ENCODE results near the gene VPS54.
"Not testable (repeated sequence)": the region's sequence is repeated elsewhere in the genome, so short reads cannot be mapped to it uniquely, and the experiment has no call there.

Gene VPS54

DNA sequence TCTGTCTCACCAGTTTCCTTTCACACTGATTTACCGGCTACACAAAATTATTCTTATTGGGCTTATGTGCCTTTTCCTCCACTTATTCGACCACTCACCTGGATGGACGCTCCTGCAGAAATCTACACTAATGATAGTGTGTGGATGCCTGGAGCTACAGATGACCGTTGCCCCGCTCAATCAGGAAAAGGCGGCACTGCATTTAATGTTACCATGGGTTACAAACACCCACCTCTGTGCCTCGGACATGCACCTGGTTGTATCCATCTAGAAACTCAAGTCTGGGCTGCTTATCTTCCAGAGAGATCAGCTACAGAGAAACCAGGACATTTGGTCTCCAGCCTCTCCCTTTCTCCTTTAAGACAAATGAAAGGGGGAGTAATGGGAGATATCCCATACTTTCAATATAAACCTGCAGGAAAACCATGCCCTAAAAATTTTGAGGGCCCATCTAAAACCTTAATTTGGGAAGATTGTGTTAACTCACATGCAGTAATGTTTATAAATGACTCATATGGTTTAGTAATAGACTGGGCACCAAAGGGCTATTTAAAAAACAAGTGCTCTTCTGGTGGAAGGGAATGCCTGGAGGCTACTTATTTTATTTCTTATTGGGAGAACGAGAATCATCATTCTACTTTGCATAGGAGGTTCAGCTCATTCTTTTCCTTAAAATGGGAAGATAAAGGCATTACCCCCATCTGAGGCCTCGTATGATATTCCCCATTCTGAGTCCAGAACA lies 24.7 kb downstream of the VPS54 start:
- DNase-seq (ENCODE audit: low spot score): not testable (repeated sequence)

DNA sequence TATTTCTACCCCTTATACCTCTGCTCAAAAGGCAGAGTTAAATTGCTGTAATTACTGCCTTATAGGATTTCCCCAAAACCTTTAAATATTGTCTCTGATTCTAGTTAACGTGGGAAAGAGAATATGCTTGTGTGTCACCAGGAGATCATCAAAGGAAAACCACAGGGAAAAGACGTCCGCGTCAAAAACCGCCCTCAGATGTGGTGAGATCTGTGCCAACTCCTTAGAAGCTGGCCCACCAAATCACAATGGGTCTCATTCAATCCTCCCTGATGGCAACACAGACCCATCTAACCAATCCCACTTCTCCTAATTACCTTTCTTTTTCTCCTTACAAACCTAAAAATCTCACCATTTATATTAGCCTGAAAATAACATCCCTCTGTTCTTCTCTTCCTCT lies 25.4 kb downstream of the VPS54 start:
- no peak for DNase-seq (ENCODE audit: low spot score)

DNA sequence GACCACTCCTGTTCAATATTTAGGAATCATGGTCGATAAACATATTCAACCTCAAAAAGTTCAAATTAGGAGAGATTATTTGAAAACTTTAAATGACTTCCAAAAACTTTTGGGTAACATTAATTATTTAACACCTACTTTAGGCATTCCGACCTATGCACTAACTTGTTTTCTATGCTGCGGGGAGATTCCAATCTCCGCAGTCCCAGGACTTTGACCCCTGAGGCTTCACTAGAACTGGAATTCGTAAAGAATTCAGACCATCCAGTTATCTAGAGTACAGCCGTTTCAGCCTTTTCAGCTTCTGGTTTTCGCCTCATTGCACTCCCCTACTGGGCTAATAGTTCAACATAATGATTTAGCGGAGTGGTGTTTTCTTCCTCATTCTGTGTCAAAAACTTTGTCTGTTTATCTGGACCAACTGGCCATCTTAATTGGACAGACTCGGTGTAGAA lies 26.1 kb downstream of the VPS54 start:
- DNase-seq (ENCODE audit: low spot score): not testable (repeated sequence)

DNA sequence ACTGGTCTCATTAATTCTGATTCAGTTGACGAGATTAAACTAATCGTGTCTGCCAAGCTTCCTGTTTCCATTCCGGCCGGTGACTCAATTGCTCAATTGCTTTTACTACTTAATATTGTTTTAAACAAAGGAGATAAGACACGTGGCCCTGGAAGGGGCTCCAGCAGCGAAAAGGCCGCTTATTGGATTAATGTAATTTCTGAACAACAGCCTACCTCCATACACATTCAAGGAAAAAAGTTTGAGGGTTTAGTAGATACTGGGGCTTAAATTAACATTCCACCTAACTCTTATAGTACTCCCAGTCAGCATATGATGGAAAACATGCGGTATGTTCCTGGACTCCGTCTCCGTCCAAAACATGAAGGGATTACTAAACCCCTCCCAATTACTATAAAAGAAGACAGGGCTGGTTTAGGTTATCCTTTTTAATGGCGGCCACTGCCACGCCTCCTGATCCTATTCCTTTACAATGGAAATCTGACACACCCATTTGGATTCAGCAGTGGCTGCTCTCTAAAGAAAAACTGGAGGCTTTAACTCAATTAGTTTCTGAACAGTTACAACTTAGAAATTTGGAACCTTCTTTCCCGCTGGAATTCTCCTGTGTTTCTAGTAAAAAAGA lies 27.1 kb downstream of the VPS54 start:
- DNase-seq (ENCODE audit: low spot score): no peak

DNA sequence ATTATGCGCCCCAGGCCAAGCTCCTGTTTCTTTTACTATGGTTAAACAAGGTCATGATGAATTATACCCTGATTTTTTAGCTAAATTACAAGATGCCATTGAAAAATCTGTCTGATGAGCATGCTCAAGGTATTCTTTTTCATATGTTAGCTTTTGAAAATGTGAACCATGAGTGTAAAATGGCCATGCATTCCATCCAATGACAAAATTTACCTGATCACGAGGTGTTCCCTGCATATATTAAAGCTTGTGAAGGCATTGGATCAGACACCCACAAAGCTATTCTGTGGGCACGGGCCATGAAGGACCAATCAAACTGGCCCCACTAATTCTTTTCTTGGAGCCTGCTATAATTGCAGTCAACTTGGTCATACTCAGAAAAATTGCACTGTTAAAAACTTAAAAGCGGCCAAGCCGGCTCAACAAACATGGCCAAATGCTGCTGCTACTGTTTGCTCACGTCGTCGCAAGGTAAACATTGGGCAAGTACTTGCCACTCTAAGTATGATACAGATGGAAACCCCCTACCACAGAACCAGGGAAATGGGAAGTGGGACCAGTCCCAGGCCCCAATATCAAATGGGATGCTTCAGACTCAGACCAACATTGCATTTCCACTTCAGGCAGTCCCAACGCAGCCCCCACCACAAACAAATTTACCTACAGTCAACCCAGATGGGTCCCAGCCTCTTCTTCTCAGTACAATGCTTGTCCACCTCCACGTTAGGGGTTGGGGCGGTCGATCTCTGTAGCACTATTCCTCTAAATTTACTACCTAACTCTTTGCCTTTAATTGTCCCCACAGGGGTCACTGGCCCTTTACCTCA lies 27.8 kb downstream of the VPS54 start:
- DNase-seq (ENCODE audit: low spot score): not testable (repeated sequence)

DNA sequence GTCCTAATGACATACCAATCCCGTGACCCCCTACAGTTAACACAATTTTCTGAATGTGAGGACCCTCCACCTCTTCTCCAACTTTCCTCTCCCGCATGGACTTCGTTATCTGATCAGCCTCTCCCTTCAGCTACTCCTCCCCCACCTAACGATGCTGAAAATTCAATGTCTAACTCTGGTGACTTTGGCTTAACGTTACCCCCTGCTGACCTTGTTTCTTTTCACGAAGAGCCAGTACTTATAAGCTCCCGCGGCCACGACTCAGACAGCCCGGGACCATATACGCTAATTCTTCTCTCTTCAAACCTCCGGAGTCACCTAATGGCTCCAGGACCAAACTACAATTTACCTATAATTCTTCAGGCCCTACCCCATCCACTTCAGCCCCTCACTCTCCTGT lies 29.2 kb downstream of the VPS54 start:
- no peak for DNase-seq (ENCODE audit: low spot score)

DNA sequence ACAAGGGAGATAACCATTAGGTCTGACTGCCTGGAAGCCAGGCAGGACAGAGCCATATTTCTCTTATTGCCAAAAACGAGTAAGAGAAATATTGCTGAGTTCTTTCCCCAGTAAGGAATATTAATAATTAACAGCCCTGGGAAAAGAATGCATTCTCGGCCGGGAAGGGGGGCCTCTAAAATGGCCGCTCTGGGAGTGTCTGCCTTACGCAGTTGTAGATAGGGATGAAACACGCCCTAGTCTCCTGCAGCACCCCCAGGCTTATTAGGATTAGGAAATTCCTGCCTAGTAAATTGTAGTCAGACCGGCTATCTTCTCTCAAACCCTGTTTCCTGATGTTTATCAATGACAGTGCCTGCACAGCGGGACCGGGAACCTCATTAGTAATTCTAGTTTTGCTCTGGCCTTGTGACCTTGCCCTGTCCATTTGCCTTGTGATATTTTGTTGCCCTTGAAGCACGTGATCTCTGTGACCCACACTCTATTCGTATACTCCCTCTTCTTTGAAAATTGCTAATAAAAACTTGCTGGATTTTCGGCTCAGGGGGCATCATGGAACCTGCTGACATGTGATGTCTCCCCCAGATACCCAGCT lies 30.3 kb downstream of the VPS54 start:
- DNase-seq (ENCODE audit: low spot score): not testable (repeated sequence)

DNA sequence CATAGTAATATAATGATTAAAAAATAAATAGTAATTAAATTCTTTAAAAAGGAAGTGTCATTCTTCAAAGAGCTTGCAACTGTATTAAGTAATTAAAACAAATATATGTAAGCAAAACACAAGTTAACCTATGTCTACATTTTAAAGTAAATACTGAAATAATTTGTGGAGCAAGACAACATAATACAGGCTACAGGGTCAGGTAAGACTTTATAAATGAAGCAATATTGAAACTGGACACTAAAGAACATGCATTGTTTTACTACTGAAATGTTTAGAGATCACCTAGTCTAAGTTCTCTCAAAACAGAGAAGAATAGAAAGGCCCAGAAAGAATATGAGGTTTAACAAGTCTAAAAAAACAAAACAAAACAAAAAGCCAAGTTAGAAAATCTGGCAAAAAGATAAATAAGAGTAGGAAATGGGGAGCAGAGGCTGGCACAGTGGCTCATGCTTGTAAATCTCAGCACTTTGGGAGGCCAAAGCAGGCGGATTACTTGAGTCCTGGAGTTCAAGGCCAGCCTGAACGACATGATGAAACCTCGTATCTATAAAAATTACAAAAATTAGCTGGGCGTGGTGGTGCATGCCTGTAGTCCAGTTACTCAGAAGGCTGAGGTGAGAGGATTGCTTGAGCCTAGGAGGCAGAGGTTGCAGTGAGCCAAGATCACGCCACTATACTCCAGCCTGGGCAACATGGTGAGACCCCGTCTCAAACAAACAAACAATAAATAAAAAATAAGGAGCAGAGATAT lies 34.4 kb downstream of the VPS54 start:
- no peak for DNase-seq (ENCODE audit: low spot score)

DNA sequence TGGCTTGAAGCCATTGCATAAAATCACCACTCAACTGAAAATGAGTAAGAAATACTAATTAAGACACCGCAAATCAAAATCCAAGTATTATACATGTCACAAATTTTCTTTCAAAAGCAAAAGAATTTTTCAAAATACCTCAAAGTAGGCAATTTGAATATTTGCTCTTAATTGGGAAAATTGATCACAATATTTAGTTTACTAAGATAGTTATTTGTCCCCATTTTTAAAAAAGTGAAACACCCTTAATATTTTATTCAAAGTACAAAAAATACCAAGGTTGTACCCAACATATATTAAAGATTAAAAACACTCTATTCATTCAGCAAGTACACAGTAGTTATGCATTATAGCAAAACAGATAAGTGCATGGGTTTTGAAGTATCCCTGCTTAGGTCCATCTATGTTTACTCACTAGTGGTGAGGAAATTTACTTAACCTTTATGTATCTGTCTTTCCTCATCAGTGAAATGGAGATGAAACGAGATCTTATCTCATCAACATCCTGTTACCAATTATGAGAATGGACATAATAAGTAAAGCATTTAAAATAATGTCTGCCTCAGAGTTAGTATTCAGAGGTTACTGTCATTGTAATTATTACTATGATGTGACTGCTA lies 35.1 kb downstream of the VPS54 start:
- DNase-seq (ENCODE audit: low spot score): no peak

DNA sequence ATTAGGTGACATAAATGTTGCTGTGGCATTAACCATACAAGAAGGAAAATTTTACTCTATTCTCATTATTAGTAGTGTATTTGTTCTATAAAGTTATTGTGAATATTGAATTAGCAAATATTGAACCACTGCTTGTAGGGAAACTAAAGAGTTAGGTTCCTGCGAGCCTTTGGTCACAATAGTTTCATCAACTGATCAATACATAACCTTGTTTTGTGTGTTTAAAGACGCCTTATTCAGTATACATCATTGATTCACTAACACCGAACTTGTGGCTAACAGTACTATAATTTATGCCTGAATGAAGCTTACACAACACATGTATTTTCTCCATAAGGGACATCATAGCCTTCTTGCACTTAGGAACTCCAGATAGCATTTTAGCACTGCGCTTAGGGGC lies 36.9 kb downstream of the VPS54 start:
- no peak for DNase-seq (ENCODE audit: low spot score)

DNA sequence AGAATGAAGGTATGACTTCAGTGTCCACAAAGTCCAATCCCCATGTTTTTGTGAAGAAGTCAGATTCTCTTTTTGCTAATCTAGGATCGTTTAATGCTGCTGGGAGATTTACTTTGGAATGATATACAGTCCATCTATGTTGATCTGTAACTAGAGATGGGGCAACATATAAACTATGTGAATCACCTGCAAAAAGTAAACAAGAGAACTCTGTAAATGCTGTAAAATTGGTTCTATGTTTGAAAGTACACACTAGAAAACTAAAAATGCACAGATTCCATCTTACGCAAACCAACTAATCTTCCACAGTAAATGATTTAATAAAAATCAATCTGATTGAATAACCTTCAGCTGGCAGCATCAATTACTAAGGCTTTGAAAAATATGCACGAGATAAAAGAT lies 37.5 kb downstream of the VPS54 start:
- DNase-seq (ENCODE audit: low spot score): no peak

DNA sequence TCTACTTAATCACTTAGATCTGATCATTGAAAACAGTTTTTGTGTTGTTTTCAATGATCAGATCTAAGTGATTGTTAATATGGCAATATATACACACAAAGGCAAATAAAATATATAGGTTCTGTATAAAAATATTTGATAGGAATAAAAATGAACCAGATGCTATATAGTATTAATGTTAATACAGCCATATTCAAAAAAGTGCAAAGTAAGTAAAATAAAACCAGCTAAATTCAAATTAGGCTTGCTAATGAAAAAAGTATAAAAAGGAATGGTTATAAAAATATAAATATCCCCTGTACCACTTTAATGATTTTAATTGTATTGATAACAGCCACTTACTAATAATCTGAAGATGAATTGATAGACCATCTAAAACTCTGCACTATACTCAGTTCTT lies 38.4 kb downstream of the VPS54 start:
- DNase-seq (ENCODE audit: low spot score): no peak

DNA sequence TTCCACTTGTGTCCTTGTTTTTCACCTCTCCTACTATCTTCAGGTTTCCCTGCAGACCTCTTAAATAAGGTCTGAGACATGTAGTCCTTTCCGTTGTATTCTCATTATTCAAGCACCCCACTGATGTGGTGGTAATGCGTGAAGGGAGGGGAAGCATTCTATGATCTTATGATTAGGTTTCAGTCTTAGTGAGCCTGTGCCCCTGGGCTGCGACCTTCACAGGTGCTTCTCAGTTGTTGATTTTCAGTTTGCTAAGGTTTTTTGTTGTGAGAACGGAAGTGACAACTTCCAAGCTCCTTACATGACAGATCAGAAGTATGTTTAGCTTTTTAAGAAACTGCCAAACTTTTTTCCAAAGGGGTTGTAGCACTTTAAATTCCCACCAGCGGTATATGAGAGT lies 41.3 kb downstream of the VPS54 start:
- no peak for DNase-seq (ENCODE audit: low spot score)

DNA sequence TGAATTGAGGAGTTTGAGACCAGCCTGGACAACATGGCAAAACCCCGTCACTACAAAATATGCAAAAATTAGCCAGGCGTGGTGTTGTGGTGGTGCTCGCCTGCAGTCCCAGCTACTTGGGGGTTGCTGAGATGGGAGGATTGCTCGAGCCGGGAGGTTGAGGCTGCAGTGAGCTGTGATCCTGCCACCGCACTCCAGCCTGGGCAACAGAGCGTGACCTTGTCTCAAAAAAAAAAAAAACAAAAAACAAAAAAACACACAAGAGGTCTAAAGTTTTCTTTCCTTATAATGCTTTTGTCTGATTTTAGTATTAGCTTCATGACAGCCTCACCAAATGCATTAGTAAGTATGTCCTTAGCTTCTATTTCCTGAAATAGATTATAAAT lies 43.1 kb downstream of the VPS54 start:
- DNase-seq (ENCODE audit: low spot score): no peak

DNA sequence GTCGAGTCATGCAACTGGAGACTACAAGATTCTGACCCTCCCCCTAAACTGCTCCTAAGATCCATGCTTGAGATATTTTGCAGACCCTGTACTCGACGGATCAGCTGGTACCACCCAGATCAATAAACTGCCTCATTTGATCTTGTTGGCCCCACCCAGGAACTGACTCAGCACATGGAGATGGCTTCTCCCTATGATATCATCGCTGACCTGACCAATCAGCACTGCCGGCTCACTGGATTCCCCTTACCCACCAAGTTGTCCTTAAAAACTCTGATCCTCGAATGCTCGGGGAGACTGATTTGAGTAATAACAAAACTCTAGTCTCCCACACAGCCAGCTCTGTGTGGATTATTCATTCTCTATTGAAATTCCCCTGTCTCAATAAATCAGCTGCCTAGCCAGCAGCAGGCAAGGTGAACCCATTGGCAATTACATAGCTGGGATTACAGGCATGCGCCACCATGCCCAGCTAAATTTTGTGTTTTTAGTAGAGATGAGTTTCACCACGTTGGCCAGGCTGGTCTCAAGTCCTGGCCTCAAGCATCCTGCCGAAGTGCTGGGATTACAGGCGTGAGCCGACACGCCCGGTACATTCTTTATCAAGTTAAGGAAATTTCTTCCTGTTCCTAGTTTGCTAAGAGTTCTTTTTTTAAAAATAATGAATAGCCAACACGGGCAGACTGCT lies 43.6 kb downstream of the VPS54 start:
- no peak for DNase-seq (ENCODE audit: low spot score)

DNA sequence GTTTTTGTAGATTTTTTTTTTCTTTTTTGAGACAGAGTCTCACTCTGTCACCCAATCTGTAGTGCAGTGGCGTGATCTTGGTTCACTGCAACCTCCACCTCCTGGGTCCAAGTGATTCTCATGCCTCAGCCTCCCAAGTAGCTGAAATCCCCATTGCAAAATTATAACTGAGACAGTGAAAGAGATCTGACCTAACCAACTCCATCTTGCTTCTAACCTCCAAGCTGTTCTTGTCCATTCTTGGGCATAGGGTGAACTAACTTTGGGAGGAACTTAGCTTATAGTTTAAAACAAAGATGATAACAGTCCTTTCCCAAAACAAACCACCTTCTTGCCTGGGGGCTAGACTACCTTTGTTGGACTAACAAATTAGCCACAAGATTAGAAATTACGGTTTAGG lies 44.2 kb downstream of the VPS54 start:
- DNase-seq (ENCODE audit: low spot score): not testable (repeated sequence)

DNA sequence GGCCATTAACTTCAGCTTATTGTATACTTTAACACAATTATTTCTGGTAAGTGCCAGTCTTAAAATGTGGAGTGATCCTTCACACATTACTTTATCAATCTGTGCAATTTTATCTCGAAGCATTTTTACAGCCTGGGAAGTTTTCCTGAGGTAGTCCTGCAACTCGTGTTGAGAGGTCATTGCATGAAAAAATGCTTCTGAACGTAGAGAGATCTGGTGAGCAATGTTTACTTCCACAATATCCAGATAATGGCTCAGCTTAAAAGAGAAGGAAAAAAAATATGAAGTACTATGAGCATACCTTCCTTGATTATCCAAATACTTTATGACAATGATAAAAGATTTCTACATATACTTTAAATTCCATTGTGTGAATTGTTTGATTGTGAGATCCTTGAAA lies 57.0 kb downstream of the VPS54 start:
- no peak for DNase-seq (ENCODE audit: low spot score)

DNA sequence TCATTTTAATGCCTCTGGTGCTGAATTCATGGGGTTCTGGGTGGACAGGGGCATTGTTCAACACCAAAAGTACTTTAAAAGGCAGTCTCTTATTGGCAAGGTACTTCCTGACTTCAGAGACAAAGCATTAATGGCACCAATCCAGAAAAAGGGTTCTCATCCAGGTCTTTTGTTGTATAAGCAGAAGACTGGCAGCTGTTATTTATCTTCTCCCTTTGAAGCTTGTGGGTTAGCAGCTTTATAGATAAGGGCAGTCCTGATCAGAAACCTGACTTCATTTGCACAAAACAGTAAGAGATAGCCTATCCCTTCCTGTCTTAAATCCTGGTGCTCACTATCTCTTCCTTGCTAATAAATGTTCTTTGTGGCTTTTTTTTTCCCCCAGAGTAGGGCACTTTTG lies 68.8 kb downstream of the VPS54 start:
- no peak for DNase-seq (ENCODE audit: low spot score)

DNA sequence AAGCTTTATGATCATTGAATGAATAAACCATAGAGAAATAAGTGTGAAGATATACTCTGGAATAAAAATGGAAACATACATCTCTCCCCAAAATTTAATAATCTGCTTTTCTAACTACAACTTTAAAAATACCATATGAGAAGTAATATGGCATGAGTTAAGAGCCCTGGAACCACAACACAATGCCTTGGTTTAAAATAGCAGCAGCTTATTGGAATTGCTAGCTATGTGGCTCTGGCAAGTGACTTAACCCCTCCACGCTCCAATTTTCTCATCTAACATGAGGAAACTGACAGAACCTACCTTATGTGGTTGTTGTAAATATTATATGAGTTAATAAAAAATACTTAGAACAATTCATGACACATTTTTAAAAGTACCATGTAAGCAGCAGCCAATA lies 76.4 kb downstream of the VPS54 start:
- no peak for DNase-seq (ENCODE audit: low spot score)

DNA sequence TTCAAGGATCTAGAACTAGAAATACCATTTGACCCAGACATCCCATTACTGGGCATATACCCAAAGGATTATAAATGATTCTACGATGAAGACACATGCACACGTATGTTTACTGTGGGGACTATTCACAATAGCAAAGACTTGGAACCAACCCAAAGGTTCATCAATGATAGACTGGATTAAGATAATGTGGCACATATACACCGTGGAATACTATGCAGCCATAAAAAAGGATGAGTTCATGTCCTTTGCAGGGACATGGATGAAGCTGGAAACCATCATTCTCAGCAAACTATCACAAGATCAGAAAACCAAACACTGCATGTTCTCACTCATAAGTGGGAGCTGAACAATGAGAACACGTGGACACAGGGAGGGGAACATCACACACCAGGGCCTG lies 87.1 kb downstream of the VPS54 start:
- DNase-seq (ENCODE audit: low spot score): not testable (repeated sequence)

DNA sequence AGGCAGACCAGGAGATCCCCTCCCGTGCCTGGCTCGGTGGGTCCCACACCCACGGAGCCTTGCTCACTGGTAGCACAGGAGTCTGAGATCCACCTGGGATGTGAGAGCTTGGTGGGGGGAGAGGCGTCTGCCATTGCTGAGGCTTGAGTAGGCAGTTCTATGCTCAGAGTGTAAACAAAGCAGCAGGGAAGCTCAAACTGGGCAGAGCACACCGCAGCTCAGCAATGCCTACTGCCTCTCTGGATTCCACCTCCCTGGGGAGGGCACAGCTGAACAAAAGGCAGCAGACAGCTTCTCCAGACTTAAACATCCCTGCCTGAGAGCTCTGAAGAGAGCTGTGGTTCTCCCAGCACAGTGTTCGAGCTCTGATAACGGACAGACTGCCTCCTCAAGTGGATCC lies 92.4 kb downstream of the VPS54 start:
- DNase-seq (ENCODE audit: low spot score): no peak

Measured in iPS-NIHi11 (cell line).